ENCODE results near the gene SYNGR1.

SYNGR1 gene

GRCh38 chr22:39423976-39424375, 74.2 kb downstream of the SYNGR1 start:
- in situ Hi-C loops (cut with HindIII; ENCODE audit: low sequenced_read_pairs), result loop anchor here (5.0 kb wide), 1 partner anchor 58 kb away; no protein-coding TSS in a partner anchor

GRCh38 chr22:39426380-39427043, 76.7 kb downstream of the SYNGR1 start:
- in situ Hi-C loops (cut with HindIII; ENCODE audit: low sequenced_read_pairs), result no loop called here

GRCh38 chr22:39427751-39428596, 78.2 kb downstream of the SYNGR1 start:
- in situ Hi-C loops (cut with HindIII; ENCODE audit: low sequenced_read_pairs), result no loop called here

GRCh38 chr22:39428597-39429071, 78.8 kb downstream of the SYNGR1 start:
- in situ Hi-C loops (cut with HindIII; ENCODE audit: low sequenced_read_pairs), result no loop called here

GRCh38 chr22:39429186-39429585, 79.4 kb downstream of the SYNGR1 start:
- in situ Hi-C loops (cut with HindIII; ENCODE audit: low sequenced_read_pairs), result no loop called here

GRCh38 chr22:39429916-39430575, 80.3 kb downstream of the SYNGR1 start:
- in situ Hi-C loops (cut with HindIII; ENCODE audit: low sequenced_read_pairs), result no loop called here

- in situ Hi-C loops (cut with HindIII; ENCODE audit: low sequenced_read_pairs), result no loop called here
Observed at GRCh38 chr22:39430576-39431150, 80.9 kb downstream of the SYNGR1 start.

- in situ Hi-C loops (cut with HindIII; ENCODE audit: low sequenced_read_pairs), result no loop called here
Observed at GRCh38 chr22:39431216-39431801, 81.5 kb downstream of the SYNGR1 start.

GRCh38 chr22:39431821-39432251, 82.0 kb downstream of the SYNGR1 start:
- in situ Hi-C loops (cut with HindIII; ENCODE audit: low sequenced_read_pairs), result no loop called here

- in situ Hi-C loops (cut with HindIII; ENCODE audit: low sequenced_read_pairs), result no loop called here
Observed at GRCh38 chr22:39432361-39432811, 82.6 kb downstream of the SYNGR1 start.

- in situ Hi-C loops (cut with HindIII; ENCODE audit: low sequenced_read_pairs), result no loop called here
Observed at GRCh38 chr22:39433476-39434242, 83.9 kb downstream of the SYNGR1 start.

- in situ Hi-C loops (cut with HindIII; ENCODE audit: low sequenced_read_pairs), result no loop called here
Observed at GRCh38 chr22:39434243-39434653, 84.5 kb downstream of the SYNGR1 start.

- in situ Hi-C loops (cut with HindIII; ENCODE audit: low sequenced_read_pairs), result no loop called here
Observed at GRCh38 chr22:39434721-39435120, 84.9 kb downstream of the SYNGR1 start.

Data from endothelial cell of hepatic sinusoid (primary cell).